ENCODE measurements around the gene XRN2.

DNA sequence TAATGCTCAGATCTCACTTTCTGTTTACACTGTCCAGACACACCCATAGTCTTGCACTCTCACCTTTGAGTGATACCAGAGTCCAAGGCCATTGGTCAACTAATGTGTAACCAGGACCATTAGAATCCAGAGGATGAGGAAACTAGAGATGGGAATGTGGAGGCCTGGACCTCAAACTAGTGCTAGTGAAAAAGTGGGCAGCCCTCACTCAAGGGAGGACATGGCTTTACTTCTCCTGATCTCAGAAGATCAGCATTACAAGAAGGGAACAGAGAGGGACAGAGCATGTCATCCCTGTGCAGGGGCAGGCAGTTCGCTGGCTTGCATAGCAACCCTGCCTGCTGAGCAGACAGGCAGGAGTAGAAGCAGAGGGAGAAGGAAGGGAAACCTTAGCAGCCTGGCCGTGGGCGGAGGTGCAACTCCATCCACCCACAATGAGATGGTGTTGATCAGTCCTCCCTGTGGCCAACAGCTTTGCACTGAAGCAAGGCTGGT lies 22.6 kb upstream of the XRN2 start:
- TF ChIP-seq, protein P1, sequence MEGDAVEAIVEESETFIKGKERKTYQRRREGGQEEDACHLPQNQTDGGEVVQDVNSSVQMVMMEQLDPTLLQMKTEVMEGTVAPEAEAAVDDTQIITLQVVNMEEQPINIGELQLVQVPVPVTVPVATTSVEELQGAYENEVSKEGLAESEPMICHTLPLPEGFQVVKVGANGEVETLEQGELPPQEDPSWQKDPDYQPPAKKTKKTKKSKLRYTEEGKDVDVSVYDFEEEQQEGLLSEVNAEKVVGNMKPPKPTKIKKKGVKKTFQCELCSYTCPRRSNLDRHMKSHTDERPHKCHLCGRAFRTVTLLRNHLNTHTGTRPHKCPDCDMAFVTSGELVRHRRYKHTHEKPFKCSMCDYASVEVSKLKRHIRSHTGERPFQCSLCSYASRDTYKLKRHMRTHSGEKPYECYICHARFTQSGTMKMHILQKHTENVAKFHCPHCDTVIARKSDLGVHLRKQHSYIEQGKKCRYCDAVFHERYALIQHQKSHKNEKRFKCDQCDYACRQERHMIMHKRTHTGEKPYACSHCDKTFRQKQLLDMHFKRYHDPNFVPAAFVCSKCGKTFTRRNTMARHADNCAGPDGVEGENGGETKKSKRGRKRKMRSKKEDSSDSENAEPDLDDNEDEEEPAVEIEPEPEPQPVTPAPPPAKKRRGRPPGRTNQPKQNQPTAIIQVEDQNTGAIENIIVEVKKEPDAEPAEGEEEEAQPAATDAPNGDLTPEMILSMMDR (conservative IDR thresholded peaks at IDR 0.05 in 1 of 2, IDR thresholded peaks at IDR 0.05 in 1 of 2; ENCODE audit: extremely low read depth in 1 of 2, insufficient read depth in 1 of 2, low read depth in 1 of 2, low read length in 2 of 2): no peak
- TF ChIP-seq EZH2 (IDR thresholded peaks at IDR 0.05; ENCODE audit: borderline replicate concordance, low read length): no peak
